IPS-18a (cell line): ENCODE results near the gene GTF2IRD1.

ENCODE experiments used
- H3K27ac ChIP-seq: one replicate; pipeline ENCODE4 v1.5.1; 2013; ENCODE audit warnings: low read length
- H3K27me3 ChIP-seq: one replicate; pipeline ENCODE4 v1.6.1; 2013; ENCODE audit warnings: mild to moderate bottlenecking, low read length; ENCODE audit not compliant: control insufficient read depth, insufficient read depth
- H3K36me3 ChIP-seq: one replicate; pipeline ENCODE4 v1.6.1; 2013; ENCODE audit warnings: low read depth, low read length; ENCODE audit not compliant: control insufficient read depth
- H3K4me1 ChIP-seq: one replicate; pipeline ENCODE4 v1.6.1; 2013; ENCODE audit warnings: low read depth, low read length; ENCODE audit not compliant: control insufficient read depth
- H3K4me3 ChIP-seq: one replicate; pipeline ENCODE4 v1.5.1; 2013; ENCODE audit warnings: low read length
- H3K9ac ChIP-seq: one replicate; pipeline ENCODE4 v1.6.1; 2013; ENCODE audit warnings: mild to moderate bottlenecking, low read length, moderate library complexity
- H3K9me3 ChIP-seq: one replicate; pipeline ENCODE4 v1.6.1; 2013; ENCODE audit warnings: low read depth, low read length; ENCODE audit not compliant: control insufficient read depth

GTF2IRD1 gene

DNA sequence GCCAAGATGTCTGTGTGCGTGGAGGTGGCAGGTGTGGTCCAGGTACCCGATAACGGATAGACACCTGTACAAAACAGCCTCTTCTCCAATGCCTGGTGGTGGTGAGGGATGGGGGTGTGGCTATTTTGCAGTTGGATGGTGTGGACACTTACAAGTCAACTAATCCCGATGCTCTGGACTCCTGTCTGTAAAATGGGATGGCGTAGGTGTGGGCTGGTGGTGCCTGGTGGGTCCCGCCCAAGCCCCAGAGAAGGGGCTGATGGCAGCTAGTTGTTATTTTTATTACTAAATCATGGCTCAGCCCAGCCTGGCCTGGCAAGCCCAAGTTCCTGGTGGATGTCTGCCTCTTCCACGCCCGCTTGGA, 22.3 kb downstream of the GTF2IRD1 start:
- no peak overlapping the region for H3K9ac ChIP-seq
- no peak overlapping the region for H3K4me3 ChIP-seq
- H3K36me3 ChIP-seq = no peaks in the 10 kb centered on the region
- no peaks in the 10 kb centered on the region for H3K27me3 ChIP-seq
- no peaks in the 10 kb centered on the region for H3K9me3 ChIP-seq
- H3K4me1 ChIP-seq = peaks cover 9% of the 10 kb centered on the region
- no peak overlapping the region for H3K27ac ChIP-seq

DNA sequence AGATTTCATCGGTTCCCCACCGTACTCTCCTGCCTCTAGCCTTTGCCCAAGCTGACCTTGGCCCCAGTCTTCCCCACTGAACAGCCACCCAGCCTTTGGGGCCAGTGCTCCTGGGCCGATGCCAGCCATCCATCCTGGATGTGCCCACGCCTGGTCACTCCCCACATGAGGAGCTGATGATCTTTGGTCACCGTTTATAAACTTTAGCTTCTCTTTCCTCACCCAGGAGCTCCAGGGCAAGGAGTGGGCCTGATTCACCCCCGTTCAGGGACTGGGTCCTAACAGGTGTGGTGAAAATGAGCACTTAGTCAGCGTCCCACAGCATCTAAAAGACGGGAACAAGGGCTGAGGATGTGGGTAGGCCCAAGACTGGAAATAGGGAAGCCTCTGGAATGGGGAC, 22.9 kb downstream of the GTF2IRD1 start:
- Histone ChIP-seq H3K27me3 (no peaks in the 10 kb centered on the region), H3K9ac (no peak overlapping the region), H3K36me3 (no peaks in the 10 kb centered on the region), H3K27ac (no peak overlapping the region), H3K4me3 (no peak overlapping the region), H3K9me3 (no peaks in the 10 kb centered on the region), H3K4me1 (peaks cover 9% of the 10 kb centered on the region)

DNA sequence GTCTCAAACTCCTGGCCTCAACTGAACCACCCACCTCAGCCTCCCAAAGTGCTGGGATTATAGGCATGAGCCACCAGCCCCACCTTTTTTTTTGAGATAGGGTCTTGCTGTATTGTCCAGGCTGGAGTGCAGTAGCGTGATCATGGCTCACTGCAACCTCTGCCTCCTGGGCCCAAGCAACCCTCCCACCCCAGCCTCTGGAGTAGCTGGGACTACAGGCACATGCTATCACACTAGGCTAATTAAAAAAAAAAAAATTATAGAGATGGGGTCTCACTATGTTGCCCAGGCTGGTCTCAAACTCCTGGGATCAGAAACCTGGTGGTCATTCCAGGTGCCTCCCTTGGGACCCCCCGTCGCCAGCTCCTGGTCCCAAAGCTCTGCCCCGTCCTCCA, 25.0 kb downstream of the GTF2IRD1 start:
- Histone ChIP-seq H3K4me1 (peaks cover 9% of the 10 kb centered on the region), H3K4me3 (no peak overlapping the region), H3K27me3 (no peaks in the 10 kb centered on the region), H3K36me3 (no peaks in the 10 kb centered on the region), H3K9me3 (no peaks in the 10 kb centered on the region), H3K27ac (no peak overlapping the region), H3K9ac (no peak overlapping the region)

GRCh38 chr7:74479066-74479781, 25.5 kb downstream of the GTF2IRD1 start:
- H3K27ac ChIP-seq = no peak overlapping the region
- H3K4me1 ChIP-seq = peaks cover 9% of the 10 kb centered on the region
- no peaks in the 10 kb centered on the region for H3K27me3 ChIP-seq
- no peak overlapping the region for H3K4me3 ChIP-seq
- no peak overlapping the region for H3K9ac ChIP-seq
- no peaks in the 10 kb centered on the region for H3K9me3 ChIP-seq
- H3K36me3 ChIP-seq = no peaks in the 10 kb centered on the region

DNA sequence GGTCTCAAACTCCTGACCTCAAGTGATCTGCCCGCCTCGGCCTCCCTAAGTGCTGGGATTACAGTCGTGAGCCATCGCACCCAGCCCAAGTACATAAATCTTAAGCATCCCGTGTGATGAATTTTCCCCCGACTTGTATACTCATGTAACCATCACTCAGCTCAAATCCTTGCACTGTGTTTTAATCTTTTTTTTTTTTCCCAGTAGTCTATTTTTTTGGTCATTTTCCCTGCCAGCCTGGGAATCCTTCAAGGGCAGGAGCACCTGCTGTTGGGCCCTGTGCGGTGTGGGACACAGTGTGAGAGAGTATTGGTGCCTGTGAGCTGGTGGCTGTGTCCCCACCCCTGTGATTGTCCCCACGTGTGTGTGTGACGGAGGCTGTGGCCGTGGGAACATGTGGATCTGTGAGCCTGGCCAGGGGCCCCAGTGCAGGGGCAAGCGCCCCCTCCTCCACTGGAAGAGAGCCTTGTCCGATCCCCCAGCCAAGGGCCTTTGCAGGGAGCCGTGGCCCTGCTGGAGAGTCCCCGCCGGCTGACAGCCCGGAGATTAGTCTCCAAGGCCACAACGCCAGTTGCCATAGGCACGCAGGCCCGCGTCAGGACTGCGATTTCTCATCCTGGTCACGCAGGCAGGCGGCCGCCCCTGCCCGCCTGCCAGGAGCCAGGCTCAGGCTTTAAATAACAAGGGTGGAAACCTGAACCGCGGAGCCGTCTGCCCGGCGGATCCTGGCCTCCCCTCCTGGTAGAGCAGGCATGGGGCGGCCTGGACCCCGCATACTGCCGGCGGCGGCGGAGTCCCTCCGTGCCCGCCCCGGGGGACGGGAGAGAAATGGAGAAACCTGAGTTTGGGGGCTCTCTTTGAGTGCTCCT, 26.5 kb downstream of the GTF2IRD1 start:
- Histone ChIP-seq H3K27ac (no peak overlapping the region), H3K4me1 (peaks cover 9% of the 10 kb centered on the region), H3K9ac (peak overlapping the region; percentile 50), H3K9me3 (no peaks in the 10 kb centered on the region), H3K36me3 (no peaks in the 10 kb centered on the region), H3K27me3 (no peaks in the 10 kb centered on the region), H3K4me3 (peak overlapping the region; percentile 33)

GRCh38 chr7:74480861-74481417, 27.2 kb downstream of the GTF2IRD1 start:
- Histone ChIP-seq H3K9ac (no peak overlapping the region), H3K4me1 (peaks cover 9% of the 10 kb centered on the region), H3K27me3 (no peaks in the 10 kb centered on the region), H3K27ac (no peak overlapping the region), H3K36me3 (no peaks in the 10 kb centered on the region), H3K9me3 (no peaks in the 10 kb centered on the region), H3K4me3 (no peak overlapping the region)

DNA sequence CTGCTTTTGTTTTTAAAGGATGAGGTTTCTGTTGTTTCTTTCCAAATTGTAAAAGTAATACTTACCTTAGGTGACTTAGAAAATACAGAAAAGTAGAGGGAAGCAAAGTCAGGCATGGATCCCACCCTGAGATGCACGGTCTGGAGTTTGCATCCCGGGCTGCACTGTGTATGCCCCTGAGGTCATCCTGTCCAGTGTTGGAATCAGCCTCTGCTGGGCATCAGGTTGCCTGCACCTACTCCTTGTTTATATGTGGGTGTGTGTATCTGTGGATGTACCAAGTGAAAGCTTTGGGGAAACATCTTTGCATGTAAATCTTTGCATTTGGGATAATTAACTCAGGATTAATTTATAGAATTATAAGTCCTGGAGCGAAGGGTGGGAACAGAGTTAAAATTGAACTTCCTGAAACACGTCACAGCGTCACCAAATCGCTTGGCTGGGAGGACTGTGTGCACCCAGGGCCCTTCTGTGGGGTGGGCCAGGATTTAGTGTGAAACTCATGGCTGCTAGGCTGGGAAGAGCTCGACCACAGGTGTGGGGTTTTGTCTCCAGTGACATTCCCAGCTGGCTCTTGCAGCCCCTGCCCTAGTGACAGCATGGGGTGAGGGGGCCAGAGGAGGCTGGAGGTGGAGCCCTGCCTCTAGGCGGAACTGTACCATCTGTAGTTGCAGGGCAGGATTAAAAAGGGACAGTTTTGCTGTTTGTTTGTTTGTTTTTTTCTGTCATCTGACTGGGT, 27.9 kb downstream of the GTF2IRD1 start:
- H3K27me3 ChIP-seq = no peaks in the 10 kb centered on the region
- H3K9me3 ChIP-seq = no peaks in the 10 kb centered on the region
- peaks cover 9% of the 10 kb centered on the region for H3K4me1 ChIP-seq
- H3K36me3 ChIP-seq = no peaks in the 10 kb centered on the region
- no peak overlapping the region for H3K9ac ChIP-seq
- H3K4me3 ChIP-seq = no peak overlapping the region
- H3K27ac ChIP-seq = no peak overlapping the region

GRCh38 chr7:74482197-74482467, 28.4 kb downstream of the GTF2IRD1 start:
- Histone ChIP-seq H3K4me1 (peaks cover 9% of the 10 kb centered on the region), H3K36me3 (no peaks in the 10 kb centered on the region), H3K4me3 (no peak overlapping the region), H3K9me3 (no peaks in the 10 kb centered on the region), H3K9ac (no peak overlapping the region), H3K27me3 (no peaks in the 10 kb centered on the region), H3K27ac (no peak overlapping the region)

GRCh38 chr7:74482629-74483401, 29.1 kb downstream of the GTF2IRD1 start:
- Histone ChIP-seq H3K4me3 (no peak overlapping the region), H3K4me1 (peaks cover 9% of the 10 kb centered on the region), H3K9me3 (no peaks in the 10 kb centered on the region), H3K27ac (no peak overlapping the region), H3K9ac (no peak overlapping the region), H3K36me3 (no peaks in the 10 kb centered on the region), H3K27me3 (no peaks in the 10 kb centered on the region)

GRCh38 chr7:74483402-74484336, 30.0 kb downstream of the GTF2IRD1 start:
- Histone ChIP-seq H3K9ac (no peak overlapping the region), H3K36me3 (no peaks in the 10 kb centered on the region), H3K27ac (no peak overlapping the region), H3K4me1 (peaks cover 9% of the 10 kb centered on the region), H3K9me3 (no peaks in the 10 kb centered on the region), H3K27me3 (no peaks in the 10 kb centered on the region), H3K4me3 (no peak overlapping the region)
